Measurements from ENCODE around the gene P2RX2. TPM values are rescaled to one million over a fixed set of nuclear protein-coding genes. Genes with fewer than 3 reads are reported as not detected.

The P2RX2 gene
- total and polyA plus RNA-seq, 2 of the 4 experiments (the other 2 are of a cell fraction), result not detected

- Histone ChIP-seq H4K20me1 (ENCODE audit: insufficient read depth, low read length) (no peaks in the 10 kb centered on the region), H3K14ac (replicated peaks; ENCODE audit: low read depth, low read length) (no peak overlapping the region), H2BK20ac (ENCODE audit: low read depth, low read length) (no peak overlapping the region), H3K4me3 (ENCODE audit: insufficient read depth, low read depth, low read length) (no peak overlapping the region), H3K4ac (ENCODE audit: low read depth, low read length) (no peak overlapping the region), H3K23ac (ENCODE audit: low read depth, low read length) (no peak overlapping the region), H3K9ac (ENCODE audit: low read depth, low read length) (no peak overlapping the region), H3K56ac (ENCODE audit: extremely low read depth, insufficient read depth, low read length) (no peak overlapping the region), H4K5ac (ENCODE audit: low read depth, low read length) (no peak overlapping the region), H3K9me1 (ENCODE audit: insufficient read depth, low read length) (no peaks in the 10 kb centered on the region), H3K79me1 (ENCODE audit: low read depth in 1 of 2, low read length in 2 of 2) (no peaks in the 10 kb centered on the region), H3K9me3 (ENCODE audit: control insufficient read depth, insufficient read depth, low read length) (peaks cover 5% of the 10 kb centered on the region; the same call in 1 of the 2 replicates), H2AK9ac (replicated peaks; ENCODE audit: low read depth, low read length, poor library complexity) (peak overlapping the region; percentile 61), H3K4me2 (ENCODE audit: low read depth, low read length) (no peak overlapping the region), H2BK5ac (ENCODE audit: low read depth, low read length, poor library complexity, severe bottlenecking) (no peak overlapping the region), H3K36me3 (ENCODE audit: control insufficient read depth, insufficient read depth, low read length) (peaks cover 4% of the 10 kb centered on the region; the same call in 1 of the 2 replicates), H4K8ac (ENCODE audit: low read depth in 2 of 2, low read length in 2 of 2) (no peak overlapping the region), H4K91ac (ENCODE audit: insufficient read depth, low read depth, low read length) (no peak overlapping the region), H3K18ac (ENCODE audit: low read depth, low read length) (no peak overlapping the region), H2AK5ac (ENCODE audit: low read depth, low read length) (no peak overlapping the region), H3K4me1 (ENCODE audit: control insufficient read depth, insufficient read depth, low read length) (no peaks in the 10 kb centered on the region), H2BK15ac (ENCODE audit: low read depth, low read length) (no peak overlapping the region), H3K27me3 (ENCODE audit: control insufficient read depth, insufficient read depth, low read length) (peaks cover 6% of the 10 kb centered on the region; the same call in 1 of the 2 replicates), H3K27ac (ENCODE audit: insufficient read depth, low read length) (no peak overlapping the region), H2AFZ (replicated peaks; ENCODE audit: low read length, poor library complexity) (no peak overlapping the region), H2BK120ac (ENCODE audit: low read depth, low read length) (no peak overlapping the region)
- no TSS peak for BruUV-seq (replicated peaks)
- POLR2A ChIA-PET (ENCODE audit: unreplicated experiment), result no interaction called here
- CTCF ChIA-PET, result no interaction called here
- intact Hi-C loops (cut with micrococcal nuclease), result no loop called here
- TF ChIP-seq CEBPB (IDR thresholded peaks at IDR 0.05; ENCODE audit: low read depth, low read length) (peak; percentile 38; the same call in 1 of the 2 replicates), MXI1 (IDR thresholded peaks at IDR 0.05; ENCODE audit: borderline replicate concordance, low read depth, low read length) (no peak)
- ATAC-seq (ENCODE audit: low read depth) (no peak), DNase-seq (peak; percentile 8)
- in situ Hi-C loops (cut with MboI; ENCODE audit: low sequenced_read_pairs), result no loop called here
- WGBS, 2 experiments (ENCODE audit: extremely low coverage in 2 of 2, insufficient read length in 1 of 2), result 87% methylated on average over 13 of the region's 19 CpGs; no CpG with 5 or more reads in 1 of the 2 experiments
- dilution Hi-C loops (cut with HindIII; ENCODE audit: low sequenced_read_pairs, unreplicated experiment), result no loop called here
These were observed 29.5 kb upstream of the P2RX2 start for GRCh38 chr12:132588821-132589669.

All from IMR-90 (cell line).